NCI-H524 (cell line): ENCODE measurements around the gene THSD4.

Experiments
- DNase-seq, 2 experiments: peaks; one replicate each; lab custom pipeline; 2025; lab: John Stamatoyannopoulos, UW

Gene THSD4

GRCh38 chr15:71627604-71628003, 512.3 kb downstream of the THSD4 start:
- DNase-seq, result no peak

DNA sequence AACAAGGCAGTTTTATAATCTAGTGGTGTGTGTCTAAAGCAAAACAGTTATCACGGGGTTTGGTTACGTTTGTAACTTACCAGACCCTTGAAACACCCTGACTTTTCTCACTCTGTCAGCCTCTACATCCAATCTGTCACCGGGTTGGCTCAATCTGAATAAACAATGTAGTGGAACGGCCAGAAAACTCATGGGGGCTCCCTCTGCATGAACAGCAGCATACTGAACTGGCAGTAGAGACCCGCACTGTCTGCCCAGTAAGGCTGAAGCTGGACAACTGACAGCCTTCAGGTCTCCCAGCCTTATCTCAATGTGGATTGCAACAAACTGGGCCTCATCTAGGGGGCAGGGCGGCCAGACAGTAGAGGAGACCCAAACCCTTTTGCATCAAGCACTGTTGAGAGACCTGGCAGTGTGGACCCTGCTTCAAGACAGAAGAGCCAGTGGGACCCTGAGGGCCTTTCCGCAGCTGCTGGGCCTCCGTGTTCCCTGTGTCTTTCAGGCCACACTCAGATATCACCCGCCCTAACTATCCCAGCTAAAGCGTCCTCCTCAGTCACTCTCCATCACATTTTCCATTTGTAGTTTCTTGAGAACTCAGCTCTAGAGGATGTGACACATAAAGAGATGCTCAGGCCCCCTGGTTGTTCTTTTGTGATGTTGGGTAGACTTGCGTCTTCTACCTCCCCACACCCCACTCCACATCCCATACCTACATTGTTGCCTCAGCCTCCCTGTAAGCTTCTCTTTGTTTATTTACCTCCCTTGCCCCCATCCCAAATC, 513.9 kb downstream of the THSD4 start:
- DNase-seq, result no peak

DNA sequence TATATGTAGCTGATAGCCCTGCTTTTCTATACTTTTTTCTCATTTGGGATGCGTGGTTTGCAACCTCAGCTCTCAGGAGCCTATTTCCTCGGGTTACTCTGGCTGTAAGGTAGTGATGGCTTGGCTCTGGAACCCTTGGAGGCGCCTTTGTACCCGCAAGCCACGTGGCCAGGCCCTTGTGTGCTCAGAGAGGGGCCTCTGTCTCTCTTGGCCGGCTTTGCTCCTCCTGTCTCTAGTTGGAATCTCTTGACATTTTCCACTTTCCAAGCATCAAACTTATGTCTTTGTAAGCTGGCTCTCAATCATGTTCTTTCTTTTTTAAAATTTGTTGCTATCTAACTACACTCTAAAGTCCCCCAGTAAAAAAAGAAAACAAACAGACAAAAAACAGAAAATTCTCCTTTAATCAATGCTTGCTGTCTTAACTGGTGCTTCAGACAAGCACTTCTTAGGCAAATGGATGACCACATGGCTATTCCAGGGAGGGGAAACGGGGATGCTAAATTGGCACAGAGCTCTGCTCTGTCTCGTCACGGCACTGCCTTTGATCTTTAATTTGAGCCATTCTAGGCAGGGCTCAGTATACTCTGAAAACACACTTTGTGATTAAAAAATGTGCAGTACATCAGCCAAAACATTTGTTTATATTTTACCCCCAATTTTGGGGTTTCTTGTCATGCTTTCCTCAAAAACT, 514.7 kb downstream of the THSD4 start:
- peak in 1 of 2 experiments; percentile 15 for DNase-seq

GRCh38 chr15:71630475-71630809, 515.2 kb downstream of the THSD4 start:
- DNase-seq, result no peak

DNA sequence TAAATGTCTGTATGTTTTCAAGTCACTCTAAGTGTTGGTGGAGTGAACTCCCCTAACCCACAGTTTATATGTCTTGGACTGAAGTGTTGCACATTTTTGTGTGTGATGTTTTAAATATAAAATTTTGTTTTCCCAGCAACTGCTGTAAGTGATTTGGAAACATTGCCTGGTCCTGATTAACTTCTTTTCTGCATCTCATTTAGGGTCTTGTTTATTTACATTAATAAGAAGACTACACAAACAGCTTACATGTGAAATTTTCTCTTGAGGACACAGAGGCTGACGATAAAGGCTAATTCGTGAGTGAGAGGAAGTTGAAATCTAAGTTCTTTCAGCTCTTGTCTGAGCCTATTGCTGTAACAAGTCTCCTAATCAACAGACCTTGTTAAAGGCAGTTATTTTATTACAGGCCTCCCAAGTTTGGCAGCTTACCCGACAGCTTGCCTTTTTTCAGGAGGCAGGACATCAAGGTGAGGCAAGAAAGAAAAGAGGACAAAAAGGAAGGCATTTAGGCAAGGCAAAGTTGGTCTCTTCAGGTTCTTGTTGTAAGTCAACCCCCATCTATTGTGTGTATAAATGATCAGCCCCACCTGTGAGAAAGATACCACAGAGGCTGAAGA, 517.4 kb downstream of the THSD4 start:
- DNase-seq, result no peak

GRCh38 chr15:71634820-71635560, 519.7 kb downstream of the THSD4 start:
- peak; percentile 76 to 94 for DNase-seq

DNA sequence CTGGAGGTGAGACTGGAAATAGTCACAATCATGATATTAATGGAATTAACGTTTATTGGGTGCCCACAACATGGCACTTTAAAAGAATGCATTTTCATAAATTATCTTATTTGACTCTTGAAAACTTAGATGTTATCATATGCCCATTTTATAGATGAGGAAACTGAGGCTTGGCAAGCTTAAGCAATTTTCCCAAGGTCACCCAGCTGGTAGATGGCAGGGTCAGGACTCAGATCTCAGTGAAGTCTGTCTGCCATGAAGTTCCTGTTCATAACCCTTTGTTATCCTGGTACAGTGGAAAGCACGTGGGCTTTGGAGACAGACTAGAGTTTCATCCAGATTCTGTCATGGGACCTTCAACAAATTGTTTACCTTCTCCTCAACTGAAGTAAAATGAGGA, 520.5 kb downstream of the THSD4 start:
- no peak for DNase-seq

- DNase-seq, result no peak
These were observed 523.6 kb downstream of the THSD4 start for GRCh38 chr15:71638876-71639275.

- no peak for DNase-seq
These were observed 524.2 kb downstream of the THSD4 start for GRCh38 chr15:71639471-71639870.

DNA sequence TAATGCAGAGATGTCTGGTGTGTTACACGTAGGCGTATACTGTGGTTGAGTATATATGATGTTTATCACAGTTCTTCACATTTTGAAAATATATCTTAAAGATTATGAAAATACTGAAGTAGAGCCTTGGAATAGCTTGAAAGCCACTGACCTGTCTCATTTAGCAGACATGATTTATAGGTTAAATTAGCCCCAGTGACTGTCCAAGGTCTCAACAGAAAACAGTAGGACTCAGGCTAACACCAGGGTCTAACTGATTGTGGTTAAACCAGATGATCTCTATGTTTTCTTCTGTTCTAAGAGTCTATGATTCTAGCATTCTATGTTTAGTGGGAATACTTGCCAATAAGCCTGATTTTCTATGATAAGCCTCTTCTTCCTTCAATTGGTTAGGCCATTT, 528.6 kb downstream of the THSD4 start:
- DNase-seq, result no peak

GRCh38 chr15:71646767-71647486, 531.7 kb downstream of the THSD4 start:
- DNase-seq, result no peak

DNA sequence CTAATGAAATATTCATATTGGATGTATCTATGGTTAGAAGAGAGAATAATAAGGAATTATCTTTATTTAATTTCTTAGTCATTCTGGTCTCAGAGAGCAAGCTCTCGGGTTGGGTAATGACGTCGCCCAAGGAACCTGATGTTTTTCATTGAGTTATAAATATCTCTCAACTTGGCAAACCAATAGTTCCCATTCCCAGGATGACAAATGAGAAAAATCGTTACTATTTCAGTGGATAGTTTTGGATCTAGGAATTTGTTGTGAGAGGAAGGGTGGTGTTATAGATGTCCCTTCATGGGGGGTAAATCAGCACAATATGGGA, 532.2 kb downstream of the THSD4 start:
- no peak for DNase-seq

GRCh38 chr15:71648095-71648494, 532.8 kb downstream of the THSD4 start:
- peak; percentile 63 to 93 for DNase-seq

- DNase-seq, result no peak
These were observed 534.6 kb downstream of the THSD4 start for GRCh38 chr15:71649894-71650293.

GRCh38 chr15:71650603-71651002, 535.3 kb downstream of the THSD4 start:
- no peak for DNase-seq

- peak; percentile 65 to 91 for DNase-seq
These were observed 536.5 kb downstream of the THSD4 start for GRCh38 chr15:71651750-71652186.

GRCh38 chr15:71654042-71654719, 538.9 kb downstream of the THSD4 start:
- DNase-seq, result no peak

- no peak for DNase-seq
These were observed 539.5 kb downstream of the THSD4 start for GRCh38 chr15:71654720-71655174.

GRCh38 chr15:71656425-71656824, 541.2 kb downstream of the THSD4 start:
- DNase-seq, result no peak

GRCh38 chr15:71657141-71657540, 541.9 kb downstream of the THSD4 start:
- no peak for DNase-seq

- no peak for DNase-seq
These were observed 542.8 kb downstream of the THSD4 start for GRCh38 chr15:71658036-71658435.
